Stimulated activated CD8-positive, alpha-beta memory T cell treated with anti-CD3 and anti-CD28 coated beads, Interleukin-4, amount 100 ng/mL, for 4 hours (primary cell): ENCODE results near the gene FBXL17.

Experiments
- DNase-seq, 2 donors: peaks; one replicate each; pipeline ENCODE4 v3.0.0-alpha.2; 2020; ENCODE audit warnings: low read depth in 2 of 2, low spot score in 1 of 2

Gene FBXL17

DNA sequence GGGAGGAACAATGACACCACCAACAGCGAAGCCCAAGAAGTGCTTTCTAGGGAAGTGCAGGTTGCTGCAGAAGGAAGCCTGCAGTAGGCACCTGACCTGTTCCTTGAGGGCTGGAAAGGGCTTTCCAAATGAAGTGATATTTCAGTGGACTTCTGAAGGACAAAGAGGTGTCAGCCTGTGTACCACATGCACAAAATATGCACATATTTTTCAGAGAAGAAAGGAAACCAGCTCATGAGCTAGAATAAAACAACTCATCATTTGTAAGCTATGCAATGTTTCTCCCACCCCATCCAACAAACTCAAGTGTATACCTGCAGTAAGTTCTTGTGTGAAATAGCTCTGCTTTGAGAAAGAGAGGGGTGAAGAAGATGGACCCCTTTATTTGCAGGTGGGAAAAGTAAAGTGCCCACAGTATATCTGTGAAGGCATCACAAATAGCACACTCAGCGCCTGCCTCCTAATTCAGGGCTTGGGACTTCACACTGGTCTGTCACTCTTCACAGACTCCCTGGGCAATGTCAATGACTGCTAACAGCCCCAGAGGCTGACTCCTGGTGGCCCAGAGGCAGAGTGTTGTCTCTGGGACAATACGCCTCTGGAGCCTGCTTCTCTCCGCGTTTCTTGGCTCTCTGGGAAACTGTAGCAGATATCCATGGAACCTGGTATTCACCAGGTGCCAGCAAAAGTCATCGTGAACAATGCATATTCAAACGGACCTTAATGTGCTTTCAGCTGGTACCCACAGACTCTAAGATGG, 513.1 kb downstream of the FBXL17 start:
- no peak for DNase-seq

DNA sequence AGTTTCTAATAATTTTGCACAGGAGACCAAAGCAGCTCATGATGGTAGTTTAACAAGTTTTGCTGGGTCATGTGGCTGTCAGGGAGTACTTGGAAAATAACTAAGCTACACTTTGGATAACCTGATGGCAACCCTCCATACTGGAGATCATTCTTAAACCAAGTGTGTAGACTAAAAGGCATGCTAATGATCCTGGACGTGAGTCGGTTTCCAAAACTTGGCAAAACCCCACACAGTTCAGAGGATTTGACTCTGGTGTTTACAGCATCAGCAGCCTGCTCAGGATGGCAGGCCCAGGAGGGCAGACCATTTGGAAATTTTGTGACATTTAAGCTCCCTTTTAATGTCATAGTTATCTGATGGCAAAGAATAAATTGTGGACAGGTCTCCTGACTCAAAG, 514.6 kb downstream of the FBXL17 start:
- DNase-seq, result no peak

DNA sequence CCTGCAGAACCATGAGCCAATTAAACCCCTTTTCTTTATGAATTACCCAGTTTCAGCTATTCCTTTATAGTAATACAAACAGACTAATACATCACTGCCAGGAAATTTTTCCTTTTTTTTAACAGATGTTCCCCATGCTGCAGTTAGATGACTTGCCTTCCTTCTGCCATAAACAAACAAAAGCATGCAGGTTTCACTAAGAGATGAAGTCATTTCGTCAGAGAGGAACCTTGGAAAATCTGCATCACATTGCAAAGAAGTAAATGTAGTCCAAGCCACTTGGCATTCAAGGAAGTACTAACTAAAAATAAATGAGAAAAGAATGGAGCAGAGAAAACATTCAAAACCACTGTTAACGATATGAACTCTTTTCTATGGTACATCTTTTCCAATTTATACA, 517.1 kb downstream of the FBXL17 start:
- no peak for DNase-seq

GRCh38 chr5:107863125-107863524, 518.8 kb downstream of the FBXL17 start:
- no peak for DNase-seq

GRCh38 chr5:107861565-107861964, 520.3 kb downstream of the FBXL17 start:
- no peak for DNase-seq

GRCh38 chr5:107860044-107860443, 521.9 kb downstream of the FBXL17 start:
- no peak for DNase-seq

DNA sequence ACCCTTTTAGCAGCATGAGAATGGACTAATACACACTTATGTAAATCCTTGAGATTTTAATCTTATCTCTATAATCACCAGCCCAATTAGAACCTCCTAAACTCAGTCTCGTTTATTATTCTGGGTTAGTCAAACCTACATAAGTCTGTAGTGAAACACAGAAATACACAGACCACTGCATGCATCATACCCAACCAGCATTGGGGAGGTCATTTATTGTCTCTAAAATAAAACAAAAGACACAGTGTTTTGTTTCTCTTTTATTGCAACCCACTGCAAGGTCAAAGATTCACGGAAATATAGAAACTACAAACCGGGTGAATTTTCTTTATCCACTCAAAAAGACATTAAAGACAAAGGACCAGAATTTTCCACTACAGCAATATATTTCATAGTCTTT, 523.1 kb downstream of the FBXL17 start:
- DNase-seq, result no peak

DNA sequence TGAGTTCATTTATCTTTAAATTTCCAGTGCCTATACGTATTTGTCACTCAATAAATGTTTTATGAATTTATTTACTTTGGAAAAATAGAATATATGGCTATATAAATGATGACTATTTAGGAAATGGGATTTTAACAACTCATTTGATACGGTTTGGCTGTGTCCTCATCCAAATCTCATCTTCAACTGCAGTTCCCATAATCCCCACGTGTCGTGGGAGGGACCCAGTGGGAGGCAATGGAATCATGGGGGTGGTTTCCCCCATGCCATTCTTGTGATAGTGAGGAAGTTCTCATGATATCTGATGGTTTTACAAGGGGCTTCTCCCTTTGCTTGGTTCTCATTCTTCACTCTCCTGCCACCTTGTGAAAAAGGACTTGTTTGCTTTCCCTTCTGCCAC, 523.6 kb downstream of the FBXL17 start:
- no peak for DNase-seq

DNA sequence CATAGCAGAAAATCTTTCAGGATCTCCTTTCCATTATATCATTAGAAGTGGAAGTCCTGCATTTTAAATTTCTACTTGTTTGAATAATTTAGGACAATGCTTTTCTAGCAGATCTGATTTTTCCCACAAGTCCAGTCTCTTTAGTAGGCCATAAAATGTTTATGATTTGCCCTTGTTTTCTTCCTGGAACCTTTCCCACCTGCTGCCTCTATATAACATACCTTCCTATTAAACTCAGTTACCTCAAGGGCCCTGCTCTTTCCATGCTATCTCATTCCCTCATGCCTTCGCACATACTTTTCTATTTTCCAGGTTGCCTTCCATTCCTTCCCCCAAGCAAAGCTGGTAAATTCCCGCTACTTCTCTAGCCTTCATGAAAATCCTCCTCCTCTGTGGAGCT, 524.1 kb downstream of the FBXL17 start:
- no peak for DNase-seq

DNA sequence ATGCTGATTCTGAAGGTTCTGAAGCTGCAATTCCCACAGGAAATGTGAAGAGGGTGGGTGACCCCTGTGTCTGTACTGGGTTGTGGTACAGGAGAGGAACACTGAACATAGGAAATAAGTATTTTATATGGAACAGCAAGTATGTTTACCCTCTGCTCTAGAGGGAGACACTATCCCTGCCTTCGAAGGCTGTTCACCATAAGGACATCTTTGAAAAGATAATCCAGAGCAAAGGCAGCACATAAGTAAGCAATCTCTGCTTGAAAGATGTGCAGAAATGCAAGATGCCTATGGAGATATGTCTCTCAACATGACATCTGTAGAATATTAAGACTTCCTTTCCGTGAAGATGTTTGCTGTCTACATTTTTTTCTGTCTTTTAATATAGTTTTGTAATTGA, 526.7 kb downstream of the FBXL17 start:
- no peak for DNase-seq

- DNase-seq, result no peak
Measured at GRCh38 chr5:107853696-107854095, 528.2 kb downstream of the FBXL17 start.

- no peak for DNase-seq
Measured at GRCh38 chr5:107853031-107853430, 528.9 kb downstream of the FBXL17 start.

GRCh38 chr5:107849118-107849517, 532.8 kb downstream of the FBXL17 start:
- DNase-seq, result no peak

DNA sequence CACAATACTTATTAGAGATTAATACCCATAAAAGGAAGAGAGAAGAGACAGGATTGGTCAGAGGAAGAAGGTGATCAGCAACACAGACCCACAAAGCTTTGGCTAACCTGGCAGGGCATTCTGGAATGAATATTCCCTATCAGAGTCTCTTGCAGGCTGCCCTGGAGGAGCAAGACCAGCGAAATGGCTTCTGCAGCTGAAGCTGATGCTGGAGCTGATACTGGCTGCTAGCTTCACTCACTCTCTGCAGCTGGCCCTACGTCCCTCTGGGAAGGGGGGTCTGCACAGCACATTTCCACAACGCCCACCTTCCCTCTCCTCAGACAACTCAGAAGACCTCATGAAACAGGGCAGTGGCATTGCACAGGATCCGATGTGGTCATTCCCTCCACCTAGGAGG, 541.3 kb downstream of the FBXL17 start:
- no peak for DNase-seq

- no peak for DNase-seq
Measured at GRCh38 chr5:107840161-107840560, 541.7 kb downstream of the FBXL17 start.

- DNase-seq, result no peak
Measured at GRCh38 chr5:107835096-107835495, 546.8 kb downstream of the FBXL17 start.

DNA sequence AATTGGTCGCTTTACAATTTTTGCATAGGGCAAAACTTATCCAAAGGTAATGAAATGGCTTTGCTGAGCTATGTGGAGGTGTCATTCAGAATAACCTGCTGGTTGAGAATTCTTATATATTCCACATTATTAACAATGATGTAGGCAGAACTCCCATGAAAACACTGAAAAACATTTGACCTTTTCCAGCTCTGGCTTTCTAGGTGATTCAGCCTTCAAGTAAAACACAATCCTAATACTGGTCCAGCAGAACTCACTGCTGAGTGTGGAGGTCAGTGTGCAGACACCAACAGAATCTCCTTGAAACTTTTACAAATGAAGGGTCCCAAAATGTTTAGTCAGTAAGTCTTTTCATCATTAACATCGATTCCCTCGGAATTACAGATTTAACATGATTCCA, 549.2 kb downstream of the FBXL17 start:
- DNase-seq, result no peak

DNA sequence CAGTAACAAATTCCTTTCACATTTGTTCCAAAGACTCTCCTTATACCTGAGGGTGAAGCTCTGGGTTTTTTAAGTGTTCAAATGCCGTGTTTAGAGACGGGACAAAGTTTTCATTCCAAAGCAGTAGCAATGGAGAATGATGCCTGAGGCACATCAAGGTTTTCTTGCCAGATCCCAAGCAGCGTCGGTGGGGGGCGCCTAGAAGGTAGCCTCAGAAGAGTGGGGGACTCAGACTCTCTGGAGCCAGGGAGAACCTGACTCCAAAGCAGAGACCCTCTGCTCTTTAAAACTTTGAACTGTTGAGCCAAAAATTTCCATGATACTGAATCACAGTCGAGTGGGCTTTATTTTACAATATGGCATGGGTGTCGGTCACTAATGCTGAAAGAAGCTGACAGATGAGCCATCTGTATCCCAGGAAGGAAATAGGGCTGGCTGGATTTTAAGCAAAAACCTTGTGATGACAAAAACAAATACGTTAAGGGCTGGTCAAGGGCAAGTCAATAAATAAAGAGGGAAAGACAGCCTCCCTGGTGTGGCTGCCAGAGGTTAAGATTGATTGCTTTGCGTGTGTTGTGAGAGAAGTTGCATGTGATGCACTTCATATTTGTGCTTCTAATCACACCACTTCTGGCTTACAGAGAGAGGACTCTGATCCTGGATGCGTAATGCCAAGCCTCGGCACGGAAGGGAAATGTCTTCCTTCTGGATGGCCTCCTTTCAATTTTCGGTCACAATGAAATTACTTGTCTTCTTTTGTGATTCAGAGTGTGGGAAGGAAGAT, 550.1 kb downstream of the FBXL17 start:
- DNase-seq, result no peak

- DNase-seq, result no peak
Measured at GRCh38 chr5:107830750-107831149, 551.1 kb downstream of the FBXL17 start.

GRCh38 chr5:107826311-107827000, 555.4 kb downstream of the FBXL17 start:
- DNase-seq, result no peak

GRCh38 chr5:107824821-107825220, 557.1 kb downstream of the FBXL17 start:
- DNase-seq, result no peak

DNA sequence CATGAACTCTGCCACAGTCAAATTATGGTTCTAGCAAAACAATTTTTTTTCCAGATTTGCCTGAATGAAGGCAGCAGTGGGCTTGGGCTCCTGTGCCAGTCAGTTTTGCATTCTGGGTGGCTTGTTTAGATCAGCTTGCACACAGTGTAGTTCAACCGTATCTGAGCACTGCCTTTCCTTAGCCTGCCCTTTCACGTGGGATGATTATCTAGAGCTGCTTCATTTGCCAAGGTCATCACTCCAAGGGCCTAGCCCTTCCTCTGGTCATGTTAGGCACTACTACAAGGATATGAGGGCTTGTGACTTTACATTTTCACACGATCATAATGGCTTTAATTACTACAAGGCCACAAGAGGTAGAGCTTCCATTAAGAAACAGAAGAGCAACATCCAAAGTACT, 560.6 kb downstream of the FBXL17 start:
- no peak for DNase-seq
